Measurements from ENCODE around the gene MFAP2. TPM values are rescaled to one million over a fixed set of nuclear protein-coding genes. Genes with fewer than 3 reads are reported as not detected.

MFAP2 gene, protein sequence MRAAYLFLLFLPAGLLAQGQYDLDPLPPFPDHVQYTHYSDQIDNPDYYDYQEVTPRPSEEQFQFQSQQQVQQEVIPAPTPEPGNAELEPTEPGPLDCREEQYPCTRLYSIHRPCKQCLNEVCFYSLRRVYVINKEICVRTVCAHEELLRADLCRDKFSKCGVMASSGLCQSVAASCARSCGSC
- 5.8 and 12.9 TPM in 2 replicates for total RNA-seq (2014; rRNA removed)
- 13.3 TPM for polyA plus RNA-seq (2012)

DNA sequence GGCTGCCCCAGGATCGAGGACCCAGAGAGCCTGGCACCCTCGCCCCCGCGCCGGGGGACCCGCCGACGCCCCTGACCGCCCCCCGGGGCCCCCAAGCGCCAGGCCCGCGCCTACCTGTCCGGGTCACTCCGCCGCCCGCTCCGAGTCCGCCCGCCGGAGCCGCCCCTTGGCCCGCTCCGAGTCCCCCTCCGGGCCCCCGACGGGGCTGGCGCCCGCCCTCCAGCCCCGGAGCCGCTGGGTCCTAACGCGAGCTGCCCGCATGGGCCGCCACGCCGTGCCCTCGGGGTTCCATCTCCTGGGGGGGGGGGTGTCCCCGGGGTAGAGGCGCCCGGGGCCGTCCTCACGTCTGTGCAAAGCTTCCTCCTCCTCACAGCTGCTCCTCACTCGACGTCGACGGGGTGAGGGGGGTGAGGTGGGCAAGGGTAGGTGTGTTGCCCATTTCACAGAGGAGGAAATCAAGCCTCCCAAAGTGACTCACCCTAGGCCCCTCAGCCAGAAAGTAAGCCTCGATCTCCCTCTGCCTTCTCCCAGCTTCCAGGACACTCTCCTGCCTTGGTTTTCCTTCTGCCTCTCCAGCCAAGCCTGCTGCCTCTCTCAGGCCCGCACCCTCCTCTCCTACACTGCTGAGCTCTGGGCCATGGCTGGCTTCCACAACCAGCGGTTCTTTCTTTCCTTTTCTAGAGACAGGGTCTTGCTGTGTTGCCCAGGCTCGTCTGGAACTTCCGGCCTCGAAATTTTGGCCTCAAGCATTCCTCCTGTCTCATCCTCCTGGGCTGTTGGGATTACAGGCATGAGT, at the start of gene MFAP2:
Gene MFAP2 (minus strand): TSS at position 148 of the 796 bp plus-strand sequence. CDS start 2,347 bp downstream, outside the sequence.
- no peak for DNase-seq (ENCODE audit: low read depth)

DNA sequence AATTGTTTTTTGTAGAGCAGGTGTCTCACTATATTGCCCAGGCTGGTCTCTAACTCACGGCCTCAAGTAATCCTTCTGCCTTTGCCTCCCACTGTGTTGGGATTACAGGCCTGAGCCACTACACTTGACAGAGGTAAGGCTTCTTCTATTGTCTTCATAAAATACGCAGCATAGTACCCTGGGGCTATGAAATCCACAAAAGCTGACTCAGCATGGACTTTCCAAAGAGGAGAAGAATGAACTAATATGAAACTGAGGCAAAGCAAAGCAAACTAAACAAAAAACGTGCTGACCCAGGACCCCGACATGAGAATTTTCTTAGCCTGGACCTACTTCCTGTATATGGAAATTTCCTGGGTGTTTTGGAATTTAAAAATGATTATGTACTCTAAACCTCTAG, 49.8 kb upstream of the MFAP2 start:
- no peak for DNase-seq (ENCODE audit: low read depth)

DNA sequence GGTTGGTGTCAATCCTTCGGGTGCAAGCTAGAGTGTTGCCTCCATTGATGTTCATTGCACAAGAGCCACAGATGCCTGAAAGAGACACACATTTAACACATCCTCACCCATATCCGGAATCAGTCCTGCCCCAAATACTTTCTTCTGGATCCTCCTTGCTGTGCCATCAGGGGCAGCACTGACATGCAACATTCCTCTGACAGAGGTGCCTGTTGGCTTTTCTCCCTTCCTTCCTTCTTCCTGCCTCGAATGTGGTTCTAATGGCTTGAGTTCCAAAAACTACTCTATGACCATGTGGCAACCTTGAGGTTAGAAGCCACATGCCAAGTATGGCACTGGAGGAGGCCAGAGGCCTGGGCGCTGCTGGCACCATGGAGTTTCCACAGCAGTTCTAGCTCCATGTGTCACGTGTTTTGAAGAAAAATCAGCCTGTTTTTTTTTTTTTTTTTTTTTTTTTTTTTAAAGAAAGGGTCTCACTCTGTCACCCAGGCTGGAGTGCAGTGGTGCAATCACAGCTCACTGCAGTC, 48.3 kb upstream of the MFAP2 start:
- DNase-seq (ENCODE audit: low read depth): no peak

DNA sequence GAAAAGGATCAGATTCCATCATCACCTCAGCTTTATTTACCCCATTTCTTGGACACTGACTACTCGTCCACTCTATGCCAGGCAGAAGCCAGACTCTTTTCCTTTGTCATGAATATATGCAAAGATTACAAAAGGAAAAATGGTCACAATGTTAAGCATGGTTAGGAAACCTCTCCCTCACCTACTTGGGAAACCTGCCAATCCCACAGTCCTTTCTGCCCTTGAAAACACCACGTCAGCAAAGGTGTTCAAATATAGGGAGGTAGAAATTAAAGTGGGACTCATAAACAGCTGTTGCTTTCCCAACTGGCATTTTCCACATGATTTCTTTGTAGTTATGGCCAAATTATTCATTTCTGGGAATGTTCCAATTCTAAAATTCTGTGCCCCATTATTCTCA, 47.5 kb upstream of the MFAP2 start:
- no peak for DNase-seq (ENCODE audit: low read depth)

DNA sequence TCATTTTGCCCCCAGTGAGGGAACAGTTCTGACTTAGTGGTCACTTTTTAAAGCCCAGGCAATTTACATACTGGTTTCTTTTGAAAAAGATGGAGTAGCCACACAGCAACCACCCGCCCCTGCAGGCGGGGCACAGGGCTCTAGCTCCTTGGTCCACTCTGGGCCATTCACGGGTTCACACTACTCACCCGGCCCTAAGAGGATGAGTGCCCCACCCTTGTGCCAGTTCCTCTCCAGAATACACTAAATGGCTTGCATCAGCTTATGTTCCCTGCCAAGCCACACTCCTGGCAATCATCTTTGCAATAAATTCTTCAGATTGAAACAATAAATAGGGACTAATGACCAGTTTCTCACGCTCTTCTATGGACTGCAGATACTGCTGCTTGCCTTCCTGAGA, 47.0 kb upstream of the MFAP2 start:
- DNase-seq (ENCODE audit: low read depth): no peak

DNA sequence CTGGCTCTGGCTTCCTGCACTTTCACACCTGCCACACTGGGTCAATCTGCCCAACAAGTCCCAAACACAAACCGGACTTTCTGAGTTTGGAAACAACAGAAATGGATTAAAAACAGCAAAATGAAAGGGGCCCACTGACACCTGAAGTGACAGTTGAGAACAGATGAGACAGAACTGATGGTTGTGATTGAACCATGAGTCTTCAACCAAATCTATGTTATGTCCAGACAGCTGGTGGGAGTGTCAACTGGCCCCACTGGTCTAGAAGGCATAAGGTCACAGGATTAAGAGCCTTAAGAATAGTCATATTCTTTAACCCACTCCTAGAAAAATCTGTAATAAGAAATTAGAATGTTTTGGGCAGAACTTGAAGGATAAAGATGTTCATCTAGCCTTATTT, 44.3 kb upstream of the MFAP2 start:
- DNase-seq (ENCODE audit: low read depth): peak; percentile 71

DNA sequence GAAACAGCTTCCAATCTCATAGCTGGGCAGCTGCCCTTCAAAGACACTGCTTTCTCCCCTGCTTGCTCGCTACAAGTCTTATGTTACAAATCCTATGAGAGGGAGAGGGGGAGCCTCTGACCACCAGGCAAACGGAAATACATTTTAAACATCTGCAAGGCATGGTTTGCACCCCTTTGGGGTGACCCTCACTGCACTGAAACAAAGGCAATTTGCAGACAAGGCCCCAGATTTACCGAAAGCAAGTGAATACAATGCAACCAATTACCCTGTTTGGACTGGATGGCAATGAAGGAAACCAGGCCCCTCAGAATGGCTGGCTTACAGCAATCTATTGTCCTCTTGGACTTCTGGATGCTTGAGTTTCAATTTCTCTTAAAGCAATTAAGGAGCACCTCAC, 43.2 kb upstream of the MFAP2 start:
- no peak for DNase-seq (ENCODE audit: low read depth)

DNA sequence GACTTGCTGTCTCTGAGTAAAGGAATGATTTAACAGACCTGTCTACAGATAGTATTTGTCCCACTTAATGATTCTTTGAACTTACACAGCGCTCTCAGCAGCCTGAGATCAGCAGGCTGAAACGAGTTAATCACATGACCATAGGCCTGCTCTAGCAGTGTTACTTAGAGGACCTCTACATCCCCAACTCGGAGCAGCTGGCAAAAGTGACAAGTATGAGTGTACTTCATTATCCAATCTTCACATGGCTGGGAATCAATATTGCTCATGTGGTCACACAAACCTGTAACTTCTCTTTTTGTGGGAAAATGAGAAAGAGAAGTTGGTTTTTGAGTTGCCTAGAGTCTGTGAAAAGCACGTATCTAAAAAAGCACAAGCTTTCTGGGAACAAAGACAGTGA, 42.7 kb upstream of the MFAP2 start:
- no peak for DNase-seq (ENCODE audit: low read depth)

DNA sequence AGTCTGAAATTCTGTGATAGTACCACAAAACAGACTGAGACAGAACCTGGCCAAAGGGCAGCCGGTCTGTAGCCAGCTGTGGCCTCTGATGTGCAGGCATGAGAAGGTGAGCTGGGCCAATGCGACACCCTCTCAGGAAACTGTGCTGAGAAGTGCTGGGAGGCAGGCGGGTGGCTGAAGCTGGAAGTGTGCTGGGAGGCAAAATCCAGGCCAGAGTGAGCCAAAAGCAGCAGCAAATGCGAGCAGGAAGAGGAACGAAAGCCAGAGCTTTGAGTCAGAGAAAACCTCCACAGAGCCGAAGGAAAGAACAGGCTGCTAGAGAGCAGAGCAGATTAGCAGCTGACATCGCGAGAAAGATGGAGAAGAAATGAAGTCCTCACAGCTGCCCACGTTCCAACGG, 41.5 kb upstream of the MFAP2 start:
- no peak for DNase-seq (ENCODE audit: low read depth)

DNA sequence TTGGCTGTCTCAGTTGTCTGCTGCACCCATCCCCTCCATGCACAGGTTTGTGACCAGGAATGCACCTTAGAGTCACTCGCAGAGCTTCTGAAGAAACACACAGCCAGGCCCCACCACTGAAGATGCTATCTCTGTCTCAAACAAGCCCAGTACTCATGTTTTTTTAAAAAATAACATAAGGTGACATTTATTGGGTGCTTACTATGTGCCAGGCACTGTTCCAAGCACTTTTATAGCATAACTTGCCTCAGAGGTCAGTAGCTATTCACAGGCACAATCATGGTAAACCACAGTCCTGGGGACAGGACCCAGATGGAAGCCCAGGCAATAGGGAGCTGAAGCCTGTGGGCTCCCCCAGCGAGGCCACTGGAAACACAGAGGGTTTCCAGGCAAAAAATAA, 40.1 kb upstream of the MFAP2 start:
- DNase-seq (ENCODE audit: low read depth): no peak

DNA sequence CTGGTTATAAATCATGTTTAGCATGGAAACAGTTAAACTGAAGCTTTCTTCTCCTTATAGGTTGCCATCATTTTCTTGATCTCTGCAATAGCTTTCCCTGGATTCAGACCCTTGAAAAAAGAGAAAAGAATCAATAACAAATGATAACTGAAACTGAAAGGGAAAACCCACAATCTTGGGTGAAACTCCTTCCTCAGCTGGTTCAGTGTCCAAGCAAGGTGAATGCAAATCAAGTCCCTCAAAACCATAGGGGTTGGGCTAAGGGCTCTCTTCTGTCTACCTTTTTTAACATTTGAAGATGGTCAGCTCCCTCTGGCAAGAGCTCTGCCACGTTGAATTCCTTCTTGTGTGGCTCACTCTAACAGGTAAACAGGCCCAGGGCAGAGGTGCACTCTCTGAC, 38.4 kb upstream of the MFAP2 start:
- no peak for DNase-seq (ENCODE audit: low read depth)

DNA sequence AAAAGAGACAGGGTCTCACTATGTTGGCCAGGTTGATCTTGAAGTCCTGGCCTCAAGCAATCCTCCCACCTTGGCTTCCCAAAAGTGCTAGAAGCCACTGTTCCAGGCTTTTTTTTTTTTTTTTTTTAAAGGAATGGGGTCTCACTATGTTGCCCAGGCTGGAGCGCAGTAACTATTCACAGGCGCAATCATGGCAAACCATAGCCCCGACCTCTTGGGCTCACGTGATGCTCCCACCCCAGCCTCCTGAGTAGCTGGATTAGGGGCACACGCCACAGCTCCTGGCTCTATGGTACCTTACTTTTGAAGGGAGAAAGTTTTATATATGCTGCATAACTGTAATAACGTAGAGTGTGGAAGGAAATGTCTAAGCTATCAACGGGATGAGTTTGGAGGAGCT, 37.0 kb upstream of the MFAP2 start:
- DNase-seq (ENCODE audit: low read depth): no peak

DNA sequence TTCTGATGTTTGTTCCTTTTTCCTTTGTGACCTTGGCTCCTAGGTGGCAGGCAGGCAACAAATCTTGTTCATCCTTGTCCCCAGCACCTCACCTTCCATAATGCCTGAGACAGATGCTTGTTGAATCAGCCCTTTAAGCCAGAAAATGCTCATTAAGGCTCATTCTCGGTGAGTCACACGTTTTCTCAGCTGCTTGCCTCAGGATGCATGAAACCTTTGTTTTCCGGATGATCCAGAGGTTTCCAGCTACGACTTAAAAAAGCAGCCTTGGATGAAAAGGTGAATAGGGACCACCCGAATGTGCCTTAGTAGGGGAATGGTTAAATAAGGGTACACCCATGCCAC, 35.9 kb upstream of the MFAP2 start:
- peak; percentile 96 for DNase-seq (ENCODE audit: low read depth)

DNA sequence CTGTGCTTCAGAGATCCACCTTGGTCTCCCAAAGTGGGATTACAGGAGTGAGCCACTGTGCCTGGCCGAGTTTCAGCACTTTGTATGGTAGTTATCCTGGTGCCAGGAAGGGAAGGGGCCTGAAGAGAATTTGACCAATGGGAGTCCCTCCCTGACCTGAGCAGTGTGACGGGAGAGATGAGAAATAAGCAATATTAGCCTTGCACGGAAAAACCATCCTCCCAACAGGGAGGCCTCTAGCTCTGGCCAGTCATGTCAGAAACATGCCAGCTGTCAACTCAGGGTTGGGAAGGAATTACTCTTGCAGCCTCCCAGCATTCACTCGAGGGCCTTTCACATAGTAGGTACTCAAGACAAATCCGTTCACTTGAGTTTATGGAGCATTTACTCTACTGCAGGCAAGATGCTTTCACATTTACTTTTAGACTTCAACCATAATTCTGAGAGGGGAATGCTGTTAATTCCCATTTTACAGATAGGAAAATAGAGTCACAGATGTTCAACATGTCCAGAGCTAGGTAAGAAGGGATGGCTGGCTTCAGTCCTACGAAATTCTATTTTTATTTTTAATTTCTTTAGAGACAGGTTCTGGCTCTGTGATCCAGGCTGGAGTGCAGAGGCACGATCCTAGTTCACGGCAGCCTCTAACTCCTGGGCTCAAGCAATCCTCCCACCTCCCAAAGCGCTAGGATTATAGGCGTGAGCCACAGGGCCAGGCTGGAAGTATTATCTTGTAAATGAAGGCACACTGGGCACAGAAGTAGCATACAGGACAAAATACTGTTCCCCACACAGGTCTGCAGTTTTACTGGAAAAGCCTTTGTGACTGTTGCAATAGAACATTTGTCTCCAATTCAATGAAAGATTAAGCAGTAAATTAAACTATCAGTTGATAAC, 34.5 kb upstream of the MFAP2 start:
- peak; percentile 31 for DNase-seq (ENCODE audit: low read depth)

DNA sequence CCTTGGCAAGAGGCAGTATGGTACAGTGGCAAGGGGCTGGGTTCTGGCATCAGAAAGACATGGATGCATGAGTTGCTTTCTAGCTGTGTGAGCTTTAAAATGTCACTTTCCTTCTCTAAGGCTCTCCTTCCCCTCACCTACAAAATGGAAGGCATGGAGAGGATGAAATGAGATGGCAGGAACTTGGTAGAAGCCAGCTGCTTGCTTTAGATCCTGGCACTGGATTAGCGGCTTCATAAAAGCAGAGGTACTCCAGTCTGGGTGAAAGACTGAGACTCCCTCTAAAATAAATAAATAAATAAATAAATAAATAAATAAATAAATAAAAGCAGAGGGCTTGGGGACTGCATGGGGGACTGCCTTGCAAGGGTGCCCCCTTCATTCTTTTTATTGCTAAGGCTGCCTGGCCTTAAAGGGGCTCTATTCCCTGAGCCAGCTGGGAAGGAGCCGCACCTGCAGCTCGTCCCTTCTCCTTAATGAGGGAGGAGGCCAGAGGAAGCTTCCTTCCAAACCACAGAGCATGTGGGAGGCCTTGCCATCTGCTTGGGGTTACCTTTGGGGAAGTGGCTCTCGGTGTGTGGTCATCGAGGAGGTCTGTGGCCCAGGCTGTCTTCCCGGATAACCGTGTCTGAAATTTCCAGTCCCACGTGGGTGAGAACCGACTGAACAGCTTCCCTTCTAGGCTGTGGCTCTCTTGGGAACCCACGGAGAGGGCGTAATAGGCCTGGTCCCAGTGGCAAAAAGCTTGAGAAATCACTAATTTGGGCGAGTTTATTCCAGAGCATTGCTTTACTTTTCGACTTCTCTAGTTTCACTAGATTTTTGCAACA, 33.3 kb upstream of the MFAP2 start:
- peak; percentile 41 for DNase-seq (ENCODE audit: low read depth)

DNA sequence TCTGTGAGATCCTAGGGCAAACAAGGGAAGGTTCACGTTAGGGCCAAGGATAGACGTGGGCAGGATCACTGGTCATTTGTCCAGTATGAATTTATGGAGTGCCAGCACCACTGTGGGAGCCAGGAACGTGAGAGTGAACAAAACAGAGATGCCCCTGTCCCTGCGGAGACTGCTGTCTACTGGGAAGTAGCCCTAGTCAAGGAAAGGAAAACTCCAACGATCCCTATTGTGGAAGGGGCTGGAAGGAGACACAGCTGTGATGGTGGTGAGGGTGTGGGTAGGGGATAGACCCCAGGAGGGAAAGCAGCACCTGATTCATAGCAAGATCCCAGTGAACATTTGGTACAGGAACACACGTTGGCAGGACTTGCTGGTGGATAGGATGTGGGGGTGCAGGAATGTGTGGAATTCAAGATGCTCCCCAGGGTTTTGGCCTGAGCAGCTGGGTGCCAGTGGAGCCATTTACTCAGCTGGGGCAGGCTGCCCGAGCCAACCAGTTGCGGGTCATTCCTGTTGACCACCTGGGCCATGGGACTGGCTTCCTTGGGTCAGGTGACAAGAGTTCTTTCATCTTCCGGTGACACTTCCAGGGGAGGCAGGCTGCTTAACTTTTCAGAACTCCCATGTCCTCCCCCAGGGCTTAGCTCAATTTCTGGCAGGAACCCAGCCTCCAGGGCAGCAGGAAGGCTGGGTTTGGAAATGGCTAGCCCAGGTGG, 32.5 kb upstream of the MFAP2 start:
- peak; percentile 95 for DNase-seq (ENCODE audit: low read depth)

DNA sequence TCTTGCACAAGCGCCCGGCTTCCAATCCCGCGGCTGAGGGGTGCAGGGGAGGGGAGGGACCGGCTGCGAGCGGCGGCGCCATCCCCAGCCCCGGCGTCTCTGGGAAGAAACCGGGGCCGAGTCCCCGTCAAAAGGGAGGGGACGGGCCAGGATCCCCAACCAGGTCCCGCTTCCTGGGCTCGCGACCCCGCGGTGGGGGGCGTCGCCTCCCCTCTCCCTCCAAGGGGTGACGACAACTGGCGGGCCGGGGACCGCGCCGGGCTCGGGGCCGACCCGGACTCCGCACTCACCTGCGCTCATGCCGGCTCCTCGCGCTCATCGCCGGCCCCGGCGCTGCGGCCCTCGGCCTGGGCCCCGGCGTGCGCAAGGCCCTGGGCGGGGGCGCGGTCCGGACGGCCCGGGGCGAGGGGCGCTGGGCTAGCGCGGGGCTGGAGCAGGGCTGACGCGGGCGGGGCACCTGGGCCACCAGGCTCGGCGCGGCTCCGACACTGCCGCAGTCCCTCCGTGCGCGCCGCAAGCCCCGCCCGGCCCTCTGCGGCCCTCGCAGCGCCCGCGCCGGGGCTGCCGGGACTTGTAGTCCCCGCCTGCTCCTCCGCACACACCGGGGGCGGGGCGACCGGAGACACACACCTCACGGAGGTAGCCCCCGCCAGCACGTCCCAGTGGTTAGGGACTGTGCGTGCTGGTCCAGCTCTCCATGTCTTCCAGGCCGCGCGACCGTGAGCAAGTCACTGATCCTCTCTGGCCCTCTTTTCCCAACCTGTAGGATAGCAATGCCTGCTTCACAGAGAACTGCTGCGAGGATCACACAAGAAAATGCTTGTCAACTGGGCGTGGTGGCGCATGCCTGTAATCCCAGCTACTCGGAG, 31.3 kb upstream of the MFAP2 start, which contains the start of gene ATP13A2:
Gene ATP13A2 (minus strand): TSS at position 490 of the 869 bp plus-strand sequence. CDS start 190 bp downstream, at position 300.
- DNase-seq (ENCODE audit: low read depth): peak; percentile 64

DNA sequence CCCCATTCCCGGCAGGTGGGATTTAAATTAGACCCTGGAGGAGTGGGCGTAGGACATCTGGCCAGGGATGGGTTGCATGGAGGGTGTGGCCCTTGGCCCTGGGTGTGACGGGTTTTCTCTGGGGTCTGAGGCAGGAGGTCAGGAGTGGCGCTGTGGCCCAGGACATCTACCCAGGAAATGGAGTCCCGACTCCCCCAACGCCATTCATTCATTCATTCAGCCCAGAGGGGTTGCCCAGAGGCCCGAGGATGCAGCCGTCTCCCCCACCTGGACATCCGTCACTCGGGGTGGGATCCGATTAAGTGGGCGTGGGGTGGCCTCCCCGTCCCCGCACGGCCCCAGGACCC, 30.6 kb upstream of the MFAP2 start:
- no peak for DNase-seq (ENCODE audit: low read depth)

DNA sequence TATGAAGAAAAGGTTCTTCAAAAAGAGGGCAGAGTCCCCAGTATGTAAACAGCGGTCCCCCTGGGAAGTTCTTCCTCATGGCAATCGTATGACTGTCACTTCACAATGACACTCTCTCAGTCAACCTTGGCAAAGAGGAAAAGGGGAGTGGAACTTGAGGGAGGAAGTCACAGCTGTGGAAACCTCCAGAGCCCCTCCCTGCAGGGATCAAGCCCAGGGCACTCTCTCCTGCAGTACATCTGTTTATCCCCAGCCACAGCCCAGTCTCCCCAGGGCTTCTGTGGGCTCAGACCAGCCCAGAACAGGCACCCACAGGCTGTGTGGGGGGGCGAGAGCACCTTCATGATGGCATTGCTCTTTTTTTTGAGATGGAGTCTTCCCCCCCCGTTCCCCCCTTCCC, 29.3 kb upstream of the MFAP2 start:
- DNase-seq (ENCODE audit: low read depth): peak; percentile 64
